GM12865 (cell line): ENCODE measurements around the gene ADARB2.

Experiments
- DNase-seq: peaks from one replicate; pipeline ENCODE4 v3.0.0; 2010; ENCODE audit warnings: low read depth
- H3K4me3 ChIP-seq: 2 replicates; pipeline ENCODE4 v1.5.1; 2011; ENCODE audit warnings: mild to moderate bottlenecking, low read depth, low read length, control low read depth
- TF ChIP-seq, protein P1 (sequence below): IDR thresholded peaks from 2 replicates; pipeline ENCODE4 v1.5.1; 2011; ENCODE audit warnings: low read length, control low read depth, low read depth, inconsistent platforms; ENCODE audit not compliant: insufficient read depth; ENCODE audit errors: missing control alignments

Gene ADARB2

DNA sequence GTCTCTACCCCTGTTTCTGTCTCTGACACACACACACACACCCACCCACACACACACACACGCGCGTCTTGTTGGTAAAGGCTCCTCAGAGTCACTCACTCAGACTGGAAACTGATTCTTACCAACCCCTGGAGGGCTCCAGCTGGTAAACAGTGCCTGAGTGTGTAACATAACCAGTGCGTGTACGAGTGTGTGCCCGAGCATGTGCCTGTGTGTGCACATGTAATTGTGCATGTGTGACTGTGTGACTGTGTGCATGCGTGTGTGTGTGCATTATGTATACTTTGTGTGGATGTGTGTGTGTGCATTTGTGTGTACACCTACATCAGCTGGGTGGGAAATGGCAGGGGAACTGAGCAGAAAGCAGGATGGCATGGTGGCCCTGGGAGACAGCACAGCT lies 364.0 kb downstream of the ADARB2 start:
- TF ChIP-seq, protein P1, sequence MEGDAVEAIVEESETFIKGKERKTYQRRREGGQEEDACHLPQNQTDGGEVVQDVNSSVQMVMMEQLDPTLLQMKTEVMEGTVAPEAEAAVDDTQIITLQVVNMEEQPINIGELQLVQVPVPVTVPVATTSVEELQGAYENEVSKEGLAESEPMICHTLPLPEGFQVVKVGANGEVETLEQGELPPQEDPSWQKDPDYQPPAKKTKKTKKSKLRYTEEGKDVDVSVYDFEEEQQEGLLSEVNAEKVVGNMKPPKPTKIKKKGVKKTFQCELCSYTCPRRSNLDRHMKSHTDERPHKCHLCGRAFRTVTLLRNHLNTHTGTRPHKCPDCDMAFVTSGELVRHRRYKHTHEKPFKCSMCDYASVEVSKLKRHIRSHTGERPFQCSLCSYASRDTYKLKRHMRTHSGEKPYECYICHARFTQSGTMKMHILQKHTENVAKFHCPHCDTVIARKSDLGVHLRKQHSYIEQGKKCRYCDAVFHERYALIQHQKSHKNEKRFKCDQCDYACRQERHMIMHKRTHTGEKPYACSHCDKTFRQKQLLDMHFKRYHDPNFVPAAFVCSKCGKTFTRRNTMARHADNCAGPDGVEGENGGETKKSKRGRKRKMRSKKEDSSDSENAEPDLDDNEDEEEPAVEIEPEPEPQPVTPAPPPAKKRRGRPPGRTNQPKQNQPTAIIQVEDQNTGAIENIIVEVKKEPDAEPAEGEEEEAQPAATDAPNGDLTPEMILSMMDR = no peak
- no peak for DNase-seq
- no peak overlapping the region for H3K4me3 ChIP-seq

DNA sequence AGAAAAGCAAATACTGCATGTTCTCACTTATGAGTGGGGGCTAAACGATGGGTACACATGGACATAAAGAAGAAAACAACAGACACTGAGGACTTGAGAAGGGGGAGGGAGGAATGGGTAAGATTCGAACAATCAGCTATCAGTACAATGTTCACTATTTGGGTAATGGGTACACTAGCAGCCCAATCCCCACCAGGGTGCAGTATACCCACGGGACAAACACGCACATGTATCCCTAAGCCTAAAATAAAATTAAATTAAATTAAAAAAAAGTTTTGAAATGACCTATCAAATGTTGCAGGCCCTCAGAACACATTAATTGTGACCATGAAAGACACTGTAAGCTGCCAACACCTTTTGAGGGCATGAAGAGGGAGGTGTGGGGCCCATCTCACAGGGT lies 365.1 kb downstream of the ADARB2 start:
- TF ChIP-seq, protein P1 = no peak
- DNase-seq = no peak

DNA sequence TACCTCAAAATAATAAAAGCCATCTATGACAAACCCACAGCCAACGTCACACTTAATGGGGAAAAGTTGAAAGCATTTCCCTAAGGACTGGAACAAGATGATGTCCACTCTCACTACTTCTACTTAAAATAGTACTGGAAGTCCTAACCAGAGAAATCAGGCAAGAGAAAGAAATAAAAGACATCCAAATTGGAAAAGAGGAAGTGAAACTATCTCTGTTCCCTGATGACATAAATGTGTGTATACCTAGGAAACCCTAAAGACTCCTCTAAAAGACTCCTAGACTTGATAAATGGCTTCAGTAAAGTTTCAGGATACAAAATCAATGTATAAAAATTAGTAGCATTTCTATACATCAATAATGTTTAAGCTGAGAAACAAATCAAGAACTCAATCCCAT lies 367.0 kb downstream of the ADARB2 start:
- TF ChIP-seq, protein P1 = no peak

More for the DNA sequence above, 365.1 kb downstream of the ADARB2 start:
- no peak overlapping the region for H3K4me3 ChIP-seq

DNA sequence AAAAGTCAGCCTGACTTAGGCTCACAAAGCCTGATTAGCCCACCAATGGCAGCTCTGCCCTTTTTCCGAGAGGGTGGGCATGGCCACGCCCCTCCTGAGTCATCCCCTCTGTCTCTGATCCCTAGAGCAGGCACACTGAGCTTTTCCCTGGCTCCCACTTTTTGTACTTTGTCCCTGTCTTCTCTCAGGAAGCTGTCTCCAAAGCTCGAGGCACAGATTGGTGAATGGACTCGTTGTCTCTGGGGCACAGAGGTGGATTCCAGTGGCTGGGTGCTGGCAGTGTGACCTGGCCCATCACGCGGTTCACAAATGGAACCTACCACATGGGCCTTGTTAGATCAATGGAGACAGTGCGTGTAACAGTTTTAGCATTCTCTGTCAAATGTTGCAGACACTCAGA lies 367.7 kb downstream of the ADARB2 start:
- DNase-seq = no peak
- TF ChIP-seq, protein P1 = no peak

More for the DNA sequence above, 367.0 kb downstream of the ADARB2 start:
- DNase-seq = no peak
- no peak overlapping the region for H3K4me3 ChIP-seq

DNA sequence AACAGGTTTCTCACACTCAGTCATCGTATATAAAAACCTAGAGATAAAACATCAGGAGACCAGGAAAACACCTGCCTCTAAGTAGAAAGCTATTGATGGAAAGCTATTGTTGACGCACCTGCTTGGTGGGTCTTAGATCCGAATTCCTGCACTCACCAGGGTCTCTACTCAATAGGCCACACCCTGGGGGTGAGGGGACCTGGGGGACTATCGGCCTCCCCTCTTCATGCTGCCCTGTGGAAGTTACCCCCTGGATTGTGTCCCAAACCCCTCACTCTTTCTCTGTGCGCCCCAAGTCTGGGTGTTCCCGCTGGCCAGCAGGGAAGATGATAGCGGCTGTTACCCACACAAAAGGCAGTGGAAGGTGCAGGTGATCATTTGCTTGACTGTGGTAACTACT lies 368.1 kb downstream of the ADARB2 start:
- DNase-seq = no peak
- H3K4me3 ChIP-seq = no peak overlapping the region
- TF ChIP-seq, protein P1 = no peak

More for the DNA sequence above, 367.7 kb downstream of the ADARB2 start:
- no peak overlapping the region for H3K4me3 ChIP-seq

DNA sequence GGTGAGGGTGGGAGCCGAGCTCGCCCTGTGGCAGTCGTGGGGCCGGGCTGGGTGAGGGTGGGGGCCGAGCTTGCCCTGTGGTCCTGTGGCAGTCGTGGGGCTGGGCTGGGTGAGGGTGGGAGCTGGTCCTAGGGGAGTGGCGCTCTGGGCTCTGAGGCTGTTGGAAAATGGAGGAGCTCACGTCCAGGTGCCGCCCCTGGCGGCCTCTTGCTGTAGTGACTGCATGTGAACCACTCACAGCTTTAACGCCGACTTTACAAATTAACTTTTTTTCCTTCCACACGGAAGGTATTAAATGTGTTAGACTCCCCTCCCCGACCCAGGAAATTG lies 368.5 kb downstream of the ADARB2 start:
- TF ChIP-seq, protein P1 = peak; percentile 39
- H3K4me3 ChIP-seq = no peak overlapping the region
- DNase-seq = peak; percentile 8

DNA sequence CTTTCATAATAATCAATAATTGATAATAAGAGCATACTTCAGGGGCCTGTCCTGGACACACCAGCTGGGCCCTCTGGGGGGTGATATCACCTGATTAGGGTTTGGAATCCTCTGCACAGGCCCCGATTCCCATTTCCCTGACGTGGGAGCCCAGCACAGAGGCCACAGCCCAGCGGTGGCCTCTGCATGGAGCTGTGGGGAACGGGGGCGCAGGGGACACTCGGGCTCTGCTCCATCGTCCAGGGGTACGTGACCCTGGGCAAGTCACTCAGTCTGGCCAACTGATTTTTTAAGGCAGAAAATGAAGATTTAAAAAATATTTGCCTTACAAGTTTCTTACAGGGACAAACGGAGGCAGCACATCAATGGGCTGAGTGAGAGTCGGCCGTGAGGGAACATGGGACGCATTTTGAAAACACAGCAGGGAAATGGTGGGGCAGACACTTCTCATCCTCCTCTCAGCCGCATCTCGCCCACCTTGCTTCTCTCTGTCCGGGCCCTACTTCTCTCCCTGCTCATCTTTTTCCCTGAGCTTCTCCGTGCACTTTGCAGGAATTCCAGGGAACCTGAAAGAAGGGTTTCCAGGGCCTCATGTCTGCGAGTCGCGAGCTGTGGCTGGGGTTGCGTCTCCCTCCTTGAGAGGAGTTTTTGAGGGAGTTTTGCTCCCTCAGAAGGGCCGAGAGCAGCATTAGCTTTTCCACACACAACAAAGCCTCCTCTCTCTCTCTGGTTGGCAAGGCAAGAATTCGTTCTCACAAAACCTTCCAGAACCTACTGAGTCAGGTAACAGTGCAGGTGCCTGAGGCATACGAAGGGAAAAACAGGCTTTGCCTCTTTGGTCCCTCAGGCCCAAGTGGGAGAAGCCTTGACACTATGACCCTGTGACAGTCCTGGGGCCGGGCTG lies 369.1 kb downstream of the ADARB2 start:
- TF ChIP-seq, protein P1 = no peak
- H3K4me3 ChIP-seq = no peak overlapping the region
- DNase-seq = no peak
